ENCODE data around the gene SUCLG2.

DNA sequence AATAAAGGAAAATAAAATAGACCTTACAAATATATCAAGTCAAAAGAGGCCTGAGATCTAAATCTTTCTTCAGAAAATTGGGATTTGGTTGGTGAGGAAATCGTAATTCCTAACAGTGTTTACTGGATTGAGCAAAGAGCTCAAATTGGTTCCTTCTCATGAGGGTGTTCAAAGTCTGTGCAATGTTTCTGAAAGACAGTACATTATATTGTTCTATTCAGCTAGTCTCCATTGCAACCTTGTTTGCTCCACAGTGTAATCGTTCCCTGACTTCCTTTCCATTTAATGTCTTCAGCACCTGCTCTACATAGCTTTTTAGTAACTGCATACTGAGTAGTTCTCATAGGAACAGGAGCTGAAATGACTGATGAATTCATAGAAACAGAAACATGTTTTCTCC, 326.8 kb downstream of the SUCLG2 start:
- TF ChIP-seq, protein P1, sequence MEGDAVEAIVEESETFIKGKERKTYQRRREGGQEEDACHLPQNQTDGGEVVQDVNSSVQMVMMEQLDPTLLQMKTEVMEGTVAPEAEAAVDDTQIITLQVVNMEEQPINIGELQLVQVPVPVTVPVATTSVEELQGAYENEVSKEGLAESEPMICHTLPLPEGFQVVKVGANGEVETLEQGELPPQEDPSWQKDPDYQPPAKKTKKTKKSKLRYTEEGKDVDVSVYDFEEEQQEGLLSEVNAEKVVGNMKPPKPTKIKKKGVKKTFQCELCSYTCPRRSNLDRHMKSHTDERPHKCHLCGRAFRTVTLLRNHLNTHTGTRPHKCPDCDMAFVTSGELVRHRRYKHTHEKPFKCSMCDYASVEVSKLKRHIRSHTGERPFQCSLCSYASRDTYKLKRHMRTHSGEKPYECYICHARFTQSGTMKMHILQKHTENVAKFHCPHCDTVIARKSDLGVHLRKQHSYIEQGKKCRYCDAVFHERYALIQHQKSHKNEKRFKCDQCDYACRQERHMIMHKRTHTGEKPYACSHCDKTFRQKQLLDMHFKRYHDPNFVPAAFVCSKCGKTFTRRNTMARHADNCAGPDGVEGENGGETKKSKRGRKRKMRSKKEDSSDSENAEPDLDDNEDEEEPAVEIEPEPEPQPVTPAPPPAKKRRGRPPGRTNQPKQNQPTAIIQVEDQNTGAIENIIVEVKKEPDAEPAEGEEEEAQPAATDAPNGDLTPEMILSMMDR (IDR thresholded peaks at IDR 0.05; ENCODE audit: insufficient read depth, low read depth, low read length), result no peak
- no peak for TF ChIP-seq EZH2 (IDR thresholded peaks at IDR 0.05; ENCODE audit: insufficient read depth, low read length)
